Measurements from ENCODE around the gene TEAD1.

The TEAD1 gene

GRCh38 chr11:12794576-12795230, 120.5 kb downstream of the TEAD1 start:
- no peak for DNase-seq

GRCh38 chr11:12797996-12798395, 123.8 kb downstream of the TEAD1 start:
- DNase-seq, result no peak

DNA sequence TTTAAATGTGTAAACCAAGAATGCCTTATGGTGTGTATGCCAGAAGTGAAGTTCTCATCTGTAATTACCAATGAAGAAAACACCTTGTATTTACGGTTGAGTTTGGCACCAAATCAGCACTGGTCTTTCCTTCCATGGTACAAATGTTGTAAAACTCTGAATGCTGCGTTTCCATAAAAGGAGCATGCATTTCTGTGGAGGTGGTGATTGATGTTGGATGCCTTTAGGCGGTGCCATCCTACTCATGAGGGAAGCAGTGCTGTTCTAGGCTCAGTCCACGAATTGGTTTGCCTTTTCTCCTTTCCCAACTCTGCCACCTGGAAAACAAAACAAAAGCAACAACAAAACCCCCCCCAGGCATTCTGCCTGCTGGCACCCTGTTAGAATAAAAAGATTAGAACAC, 124.4 kb downstream of the TEAD1 start:
- DNase-seq, result no peak

DNA sequence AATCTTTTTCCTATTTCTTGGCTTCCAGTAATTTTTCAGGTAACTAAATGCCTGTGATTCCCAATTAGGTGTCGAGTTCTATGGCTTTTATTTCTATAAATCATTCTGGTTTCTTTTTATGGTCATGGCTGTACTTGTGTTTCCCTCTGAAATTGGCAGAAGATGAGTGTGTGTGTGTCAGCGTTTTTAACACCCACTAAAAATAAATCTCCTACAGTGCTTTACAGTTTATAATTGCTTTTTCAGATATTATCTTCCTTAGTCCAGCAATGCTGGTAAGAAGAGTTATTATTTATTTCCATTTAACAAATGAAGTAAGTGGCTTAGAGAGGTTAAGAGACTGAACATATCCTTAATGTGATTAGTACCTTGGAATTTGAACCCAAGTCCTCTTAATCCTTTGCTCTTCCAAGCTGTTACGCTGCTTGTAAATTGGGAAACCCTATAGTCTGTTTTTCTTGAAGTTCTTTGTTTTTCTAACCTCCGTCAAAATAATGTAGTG, 125.2 kb downstream of the TEAD1 start:
- DNase-seq, result no peak

GRCh38 chr11:12800032-12800671, 125.9 kb downstream of the TEAD1 start:
- DNase-seq, result no peak

GRCh38 chr11:12800871-12801270, 126.7 kb downstream of the TEAD1 start:
- no peak for DNase-seq

- DNase-seq, result no peak
Measured at GRCh38 chr11:12801976-12802375, 127.8 kb downstream of the TEAD1 start.

DNA sequence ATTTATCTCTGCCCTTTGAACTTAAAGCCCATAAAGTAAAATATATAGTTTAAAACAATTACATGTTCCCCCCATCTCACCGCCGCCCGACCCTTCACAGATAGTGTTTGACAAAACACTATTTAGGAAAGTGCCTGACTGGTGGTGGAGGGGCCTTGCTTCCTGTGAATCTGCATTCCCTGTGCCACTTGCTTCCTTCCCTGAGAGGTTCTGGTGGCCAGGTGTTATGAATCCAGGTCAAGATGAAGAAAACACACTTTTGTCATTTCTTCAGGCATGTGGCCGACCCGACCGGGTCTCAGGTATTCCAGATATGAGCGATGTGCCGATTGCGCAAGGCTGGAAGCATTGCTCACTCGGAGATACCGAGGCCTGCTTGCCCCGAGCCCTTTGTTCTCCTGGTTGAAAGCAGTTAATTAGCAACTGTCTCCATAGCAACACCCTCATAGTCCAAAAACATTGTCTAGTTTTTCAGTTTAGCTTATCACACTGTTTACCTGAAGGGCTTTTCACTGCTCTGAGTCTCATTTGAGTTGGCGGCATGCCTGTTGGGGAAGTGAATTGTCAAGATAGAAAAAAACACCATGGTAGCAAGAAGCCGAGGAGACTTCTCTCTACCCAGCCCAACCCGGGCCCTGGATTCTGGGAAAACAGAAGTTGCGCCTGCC, 128.3 kb downstream of the TEAD1 start:
- DNase-seq, result peak; percentile 89

GRCh38 chr11:12803086-12803826, 129.0 kb downstream of the TEAD1 start:
- DNase-seq, result peak; percentile 17

GRCh38 chr11:12806113-12806512, 131.9 kb downstream of the TEAD1 start:
- peak; percentile 13 for DNase-seq

- DNase-seq, result peak; percentile 29
Measured at GRCh38 chr11:12807621-12808020, 133.4 kb downstream of the TEAD1 start.

DNA sequence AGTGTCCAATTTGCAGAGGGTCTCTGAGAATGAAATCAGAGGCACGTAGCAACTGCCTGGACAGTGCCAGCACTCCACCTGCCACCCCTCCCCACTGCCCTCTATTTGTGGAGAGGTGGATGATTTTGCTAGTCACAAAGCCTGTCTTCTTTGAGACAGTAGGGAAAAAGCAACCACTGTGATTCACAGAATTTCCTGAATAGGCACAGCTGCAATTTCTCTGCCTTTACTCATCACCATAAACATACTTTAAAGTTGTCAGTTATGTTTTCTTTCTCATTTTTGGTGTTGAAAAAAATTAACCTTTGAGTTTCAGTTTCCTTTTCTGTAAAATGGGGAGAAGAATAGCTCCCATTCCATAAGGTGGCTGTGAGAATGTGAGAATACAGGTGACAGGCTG, 134.3 kb downstream of the TEAD1 start:
- DNase-seq, result peak; percentile 63

DNA sequence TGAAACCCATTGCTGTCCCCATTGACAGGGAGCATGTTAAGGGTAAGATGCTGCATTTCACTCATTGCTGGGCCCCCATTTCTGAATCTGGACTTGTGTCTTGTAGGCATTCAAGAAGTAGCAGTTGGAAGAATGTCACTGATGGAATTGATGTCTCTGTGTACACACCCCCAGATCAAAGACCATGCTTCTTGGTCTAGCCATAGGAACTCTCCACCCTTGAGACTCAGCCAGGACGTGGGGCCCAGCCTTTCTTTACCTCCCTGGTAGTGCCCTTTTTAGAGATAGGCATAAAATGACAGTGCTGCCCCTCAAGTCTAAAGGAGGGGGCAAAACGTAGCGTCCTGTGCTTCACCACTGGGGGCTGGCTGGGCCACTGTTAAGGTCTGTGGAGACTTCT, 135.1 kb downstream of the TEAD1 start:
- DNase-seq, result peak; percentile 2

DNA sequence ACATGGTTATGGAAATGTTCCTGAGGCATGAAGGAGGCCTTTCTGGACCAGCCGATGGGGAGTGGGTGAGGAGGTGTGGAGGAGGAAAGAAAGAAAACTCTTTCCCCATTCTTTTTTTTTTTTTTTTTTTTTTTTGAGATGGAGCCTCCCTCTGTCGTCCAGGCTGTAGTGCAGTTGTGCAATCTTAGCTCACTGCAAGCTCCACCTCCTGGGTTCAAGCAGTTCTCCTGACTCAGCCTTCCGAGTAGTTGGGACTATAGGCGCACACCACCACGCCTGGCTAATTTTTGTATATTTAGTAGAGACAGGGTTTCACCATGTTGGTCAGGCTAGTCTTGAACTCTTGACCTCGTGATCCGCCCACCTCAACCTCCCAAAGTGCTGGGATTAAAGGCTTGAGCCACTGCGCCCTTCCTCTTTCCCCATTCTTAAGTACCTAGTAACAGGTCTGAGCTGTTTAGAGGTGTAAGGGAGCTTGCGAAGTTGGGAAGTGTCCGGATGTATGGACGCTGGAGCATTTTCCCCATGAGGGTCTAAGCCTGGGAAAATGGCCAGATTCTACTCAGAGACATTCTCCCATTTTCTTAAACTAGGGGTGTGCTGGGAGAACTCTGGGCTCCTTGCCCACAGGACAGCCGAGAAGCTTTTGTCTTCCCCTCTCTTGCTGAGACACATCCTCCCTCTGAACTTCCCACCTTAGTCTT, 135.8 kb downstream of the TEAD1 start:
- DNase-seq, result peak; percentile 78

- no peak for DNase-seq
Measured at GRCh38 chr11:12810568-12810894, 136.3 kb downstream of the TEAD1 start.

DNA sequence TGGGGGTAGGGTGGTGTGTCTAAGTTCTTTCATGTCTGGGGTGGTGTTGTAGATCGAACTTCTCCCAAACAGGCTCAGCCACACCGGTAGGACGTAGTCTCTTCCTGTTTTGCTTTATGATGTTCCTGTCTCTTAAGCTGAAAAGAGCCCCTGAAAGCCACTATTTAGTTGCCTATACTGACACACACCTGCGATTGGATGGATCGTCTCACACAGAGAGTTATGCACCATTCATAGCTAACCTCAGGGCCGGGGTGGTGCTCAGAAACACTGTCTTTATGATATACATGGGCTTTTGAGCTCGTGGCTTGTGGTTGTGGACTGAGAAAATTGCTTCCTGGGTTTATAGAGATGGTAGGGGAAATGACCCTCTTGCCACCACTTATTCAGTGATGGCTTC, 137.6 kb downstream of the TEAD1 start:
- DNase-seq, result no peak

- no peak for DNase-seq
Measured at GRCh38 chr11:12812849-12813248, 138.6 kb downstream of the TEAD1 start.

DNA sequence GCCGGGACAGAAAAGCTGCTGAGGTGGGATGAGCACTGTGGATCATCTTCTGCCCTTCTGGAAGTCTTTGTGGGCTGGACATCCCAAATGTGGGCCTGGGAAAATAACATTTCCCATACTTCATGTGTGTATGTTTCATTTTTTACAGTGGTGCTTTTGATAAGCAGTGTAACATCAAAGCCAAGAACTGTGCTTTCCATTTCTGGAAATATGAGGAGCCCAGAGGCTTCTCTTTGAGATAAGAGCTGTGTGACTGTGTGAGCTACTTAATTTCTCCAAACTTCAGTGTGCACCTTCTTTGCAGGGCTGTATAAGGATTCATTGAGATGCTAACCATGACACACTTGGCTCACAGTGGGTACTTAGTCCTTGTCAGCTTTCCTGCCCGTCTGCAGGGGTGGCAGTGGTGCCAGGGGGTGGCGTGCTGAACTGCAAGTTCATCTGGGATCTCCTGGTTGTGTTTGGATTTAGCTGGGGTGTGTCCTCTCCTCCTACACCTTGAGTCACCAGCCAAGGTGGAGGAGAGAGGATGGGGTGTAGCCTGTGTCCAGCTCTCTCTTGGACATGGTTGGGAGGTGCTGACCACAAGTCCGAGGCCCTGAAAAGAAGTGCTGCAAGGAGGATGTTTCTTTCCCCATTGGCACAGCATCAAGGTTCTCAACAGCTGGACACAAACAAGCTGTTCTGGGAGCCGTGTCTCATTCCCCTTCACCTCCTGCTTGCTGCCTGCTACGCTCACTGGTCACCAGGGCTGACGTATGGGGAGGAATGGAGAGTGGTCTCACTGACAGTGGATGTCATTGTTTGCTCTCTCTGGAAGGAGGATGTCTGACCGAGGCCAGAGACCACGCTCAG, 139.4 kb downstream of the TEAD1 start:
- no peak for DNase-seq

DNA sequence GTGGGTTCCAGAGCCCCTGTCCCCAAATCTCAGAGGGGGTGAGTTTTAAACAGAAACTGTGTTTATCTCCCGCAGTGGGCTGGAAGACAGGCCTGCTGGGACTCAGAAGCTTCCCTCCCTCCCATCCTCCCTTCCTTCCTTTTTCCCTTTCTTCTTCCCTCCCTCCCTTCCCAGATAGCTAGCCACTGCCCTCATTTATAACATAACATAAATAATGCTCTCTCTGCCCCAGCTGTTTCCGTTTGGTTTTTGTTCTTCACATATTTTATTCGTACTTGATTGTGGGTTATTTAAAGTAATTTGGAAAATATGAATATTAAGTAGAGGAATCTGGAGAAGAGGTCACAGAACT, 140.9 kb downstream of the TEAD1 start:
- DNase-seq, result no peak

GRCh38 chr11:12815931-12816494, 141.8 kb downstream of the TEAD1 start:
- peak; percentile 85 for DNase-seq

DNA sequence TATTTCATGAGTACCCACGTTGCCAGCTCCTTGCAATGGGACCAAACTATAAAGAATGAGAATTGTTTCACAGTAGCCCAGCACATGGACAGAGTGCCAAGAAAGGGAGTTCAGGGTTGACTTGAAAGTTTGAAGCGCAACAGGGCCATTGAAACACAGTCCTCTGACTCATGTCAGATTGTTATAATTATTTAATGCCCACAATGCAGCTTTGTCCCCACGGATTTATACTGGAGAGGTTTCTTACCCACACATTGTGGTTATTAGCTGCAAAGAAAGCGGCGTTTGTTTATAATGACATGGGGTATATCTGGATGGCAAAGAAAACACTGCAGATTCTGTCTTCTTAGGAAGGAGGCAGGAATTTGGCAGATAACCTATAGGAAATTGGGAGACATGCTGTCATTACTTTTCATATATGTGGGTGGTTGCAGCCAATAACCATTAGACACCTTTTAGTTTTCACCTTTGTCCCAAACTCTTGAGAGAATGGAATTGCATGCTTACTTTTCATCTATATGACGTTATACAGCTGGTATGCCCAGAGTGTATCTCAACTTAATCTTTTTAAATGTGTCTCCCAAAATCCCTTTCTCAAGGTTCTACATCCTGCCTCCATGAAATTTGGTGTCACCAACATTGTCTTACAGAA, 143.6 kb downstream of the TEAD1 start:
- no peak for DNase-seq

Data from RPMI8226 (cell line).